GM23338 (cell line): ENCODE results near the gene APOA1. TPM values are rescaled to one million over a fixed set of nuclear protein-coding genes. Genes with fewer than 3 reads are reported as not detected.

Experiments
- ATAC-seq: fragments of 200-7000 bp; cut with Tn5 transposase; 3 replicates; pipeline ENCODE4 v1.9.1; 2020
- DNase-seq: peaks from one replicate; pipeline ENCODE4 v3.0.0-alpha.2; 2015; ENCODE audit warnings: low spot score
- H2AFZ ChIP-seq: fragments of 200-600 bp; sonication (generic); 2 replicates; pipeline ENCODE4 v1.8.0; 2016; ENCODE audit warnings: antibody characterized with exemption, mild to moderate bottlenecking, moderate library complexity
- H3F3A ChIP-seq: fragments of 200-600 bp; sonication (generic); replicated peaks from 2 replicates; pipeline ENCODE4 v1.8.0; 2017; ENCODE audit warnings: antibody characterized with exemption, mixed run types, low read depth
- H3K27ac ChIP-seq: fragments of 200-600 bp; sonication (generic); 2 replicates; pipeline ENCODE4 v1.6.1; 2016; ENCODE audit warnings: low read depth
- H3K27me3 ChIP-seq: fragments of 200-600 bp; sonication (generic); 2 replicates; pipeline ENCODE4 v1.8.0; 2016; ENCODE audit warnings: mild to moderate bottlenecking, mixed run types, moderate library complexity; ENCODE audit not compliant: insufficient read depth
- H3K36me3 ChIP-seq: fragments of 200-600 bp; sonication (generic); 2 replicates; pipeline ENCODE4 v1.8.0; 2016; ENCODE audit warnings: mild to moderate bottlenecking; ENCODE audit not compliant: insufficient read depth
- H3K4me1 ChIP-seq: fragments of 200-600 bp; sonication (generic); 2 replicates; pipeline ENCODE4 v1.8.0; 2016; ENCODE audit warnings: mild to moderate bottlenecking, moderate library complexity; ENCODE audit not compliant: insufficient read depth
- H3K4me2 ChIP-seq: fragments of 200-600 bp; sonication (generic); 2 replicates; pipeline ENCODE4 v1.7.1; 2017; ENCODE audit warnings: mixed run types
- H3K4me3 ChIP-seq: fragments of 200-600 bp; sonication (generic); 2 replicates; pipeline ENCODE4 v1.6.1; 2016; ENCODE audit warnings: mixed run types
- H3K79me2 ChIP-seq: fragments of 200-600 bp; sonication (generic); replicated peaks from 2 replicates; pipeline ENCODE4 v1.8.0; 2017; ENCODE audit warnings: mild to moderate bottlenecking; ENCODE audit not compliant: insufficient read depth
- H3K9me2 ChIP-seq: fragments of 200-600 bp; sonication (generic); 2 replicates; pipeline ENCODE4 v1.8.0; 2017; ENCODE audit not compliant: insufficient read depth
- H4K20me1 ChIP-seq: fragments of 200-600 bp; sonication (generic); replicated peaks from 2 replicates; pipeline ENCODE4 v1.8.0; 2017; ENCODE audit warnings: mild to moderate bottlenecking; ENCODE audit not compliant: insufficient read depth
- H3K27ac Mint-ChIP-seq: 2 replicates; pipeline ENCODE4 v1.8.0; 2020; ENCODE audit warnings: inconsistent platforms, mild to moderate bottlenecking, moderate library complexity, mixed read lengths
- H3K27me3 Mint-ChIP-seq: 3 replicates; pipeline ENCODE4 v1.8.0; 2022; ENCODE audit warnings: low read depth, mild to moderate bottlenecking, moderate library complexity, mixed read lengths, inconsistent platforms; ENCODE audit not compliant: insufficient read depth, poor library complexity
- H3K36me3 Mint-ChIP-seq: 3 replicates; pipeline ENCODE4 v1.8.0; 2021; ENCODE audit warnings: low read depth, mild to moderate bottlenecking, inconsistent platforms, moderate library complexity, mixed read lengths
- H3K4me1 Mint-ChIP-seq: 3 replicates; pipeline ENCODE4 v1.8.0; 2020; ENCODE audit warnings: mild to moderate bottlenecking, inconsistent platforms, mixed read lengths
- H3K4me3 Mint-ChIP-seq: 3 replicates; pipeline ENCODE4 v1.8.0; 2021; ENCODE audit warnings: moderate library complexity, mild to moderate bottlenecking, inconsistent platforms, mixed read lengths
- H3K9me3 Mint-ChIP-seq: 3 replicates; pipeline ENCODE4 v1.8.0; 2020; ENCODE audit warnings: moderate library complexity, mild to moderate bottlenecking, inconsistent platforms, mixed read lengths
- CREB1 ChIP-seq: fragments of 250-450 bp; sonication (Bioruptor Pico); IDR thresholded peaks from 2 replicates; pipeline ENCODE4 v1.5.0; 2020; ENCODE audit warnings: low read depth, mild to moderate bottlenecking, moderate library complexity
- ETS1 ChIP-seq: IDR thresholded peaks from 2 replicates; pipeline ENCODE4 v1.6.1; 2016; ENCODE audit warnings: antibody characterized with exemption
- EZH2 ChIP-seq: fragments of 200-600 bp; sonication (generic); IDR thresholded peaks from one replicate; pipeline ENCODE4 v1.8.0; 2017; ENCODE audit warnings: antibody characterized with exemption, mild to moderate bottlenecking, low read depth; ENCODE audit not compliant: unreplicated experiment
- EZH2phosphoT487 ChIP-seq: fragments of 200-600 bp; sonication (generic); IDR thresholded peaks from one replicate; pipeline ENCODE4 v1.8.1; 2018; ENCODE audit warnings: antibody characterized with exemption; ENCODE audit not compliant: unreplicated experiment
- JUNB ChIP-seq: IDR thresholded peaks from one replicate; pipeline ENCODE4 v1.6.1; 2016; ENCODE audit warnings: antibody characterized with exemption; ENCODE audit not compliant: unreplicated experiment
- NANOG ChIP-seq: IDR thresholded peaks from 2 replicates; pipeline ENCODE4 v1.6.1; 2016; ENCODE audit warnings: antibody characterized with exemption, borderline replicate concordance
- POLR2AphosphoS5 ChIP-seq: IDR thresholded peaks from 2 replicates; pipeline ENCODE4 v1.6.1; 2016; ENCODE audit warnings: antibody characterized with exemption, low read depth
- REST ChIP-seq: IDR thresholded peaks from one replicate; pipeline ENCODE4 v1.6.1; 2018; ENCODE audit warnings: antibody characterized with exemption; ENCODE audit not compliant: unreplicated experiment
- STAT1 ChIP-seq: IDR thresholded peaks from one replicate; pipeline ENCODE4 v1.6.1; 2016; ENCODE audit warnings: antibody characterized with exemption; ENCODE audit not compliant: unreplicated experiment
- ZNF114 ChIP-seq: fragments of 250-450 bp; sonication (Bioruptor Pico); IDR thresholded peaks from 2 replicates; pipeline ENCODE4 v1.5.0; 2020; ENCODE audit warnings: mild to moderate bottlenecking, moderate library complexity
- ZNF331 ChIP-seq: fragments of 250-450 bp; sonication (Bioruptor Pico); IDR thresholded peaks from 2 replicates; pipeline ENCODE4 v1.5.0; 2020; ENCODE audit warnings: low read depth, mild to moderate bottlenecking, moderate library complexity
- ZNF462 ChIP-seq: fragments of 250-450 bp; sonication (Bioruptor Pico); IDR thresholded peaks from 2 replicates; pipeline ENCODE4 v1.5.0; 2020; ENCODE audit warnings: mild to moderate bottlenecking, moderate library complexity
- polyA plus RNA-seq: library from polyadenylated mRNA; unstranded; fragments of >200 nt; fragmentation: Nextera tagmentation; extraction: Ambion mirVana; gene quantifications from 2 replicates; pipeline ENCODE4 v1.2.1, GENCODE V29; 2016
- total RNA-seq: library from RNA; depleted of rRNA; stranded (reverse); fragments of >200 nt; shearing (Covaris generic); gene quantifications from 2 replicates; pipeline ENCODE4 v1.2.3, GENCODE V29; 2014
- TF ChIP-seq, protein P1 (sequence below), 2 experiments: fragments of 200-600 bp in 1 of 2; sonication (generic) in 1 of 2; conservative IDR thresholded peaks; 2 replicates each; pipeline versions ENCODE4 v1.5.1 to v1.6.1; 2016 to 2017; ENCODE audit warnings: antibody characterized with exemption in 2 of 2, low read depth in 2 of 2, mild to moderate bottlenecking in 2 of 2, moderate library complexity in 1 of 2

The APOA1 gene
- total and polyA plus RNA-seq, 2 experiments from 2014 or later = 0.60 TPM; not detected in 1

DNA sequence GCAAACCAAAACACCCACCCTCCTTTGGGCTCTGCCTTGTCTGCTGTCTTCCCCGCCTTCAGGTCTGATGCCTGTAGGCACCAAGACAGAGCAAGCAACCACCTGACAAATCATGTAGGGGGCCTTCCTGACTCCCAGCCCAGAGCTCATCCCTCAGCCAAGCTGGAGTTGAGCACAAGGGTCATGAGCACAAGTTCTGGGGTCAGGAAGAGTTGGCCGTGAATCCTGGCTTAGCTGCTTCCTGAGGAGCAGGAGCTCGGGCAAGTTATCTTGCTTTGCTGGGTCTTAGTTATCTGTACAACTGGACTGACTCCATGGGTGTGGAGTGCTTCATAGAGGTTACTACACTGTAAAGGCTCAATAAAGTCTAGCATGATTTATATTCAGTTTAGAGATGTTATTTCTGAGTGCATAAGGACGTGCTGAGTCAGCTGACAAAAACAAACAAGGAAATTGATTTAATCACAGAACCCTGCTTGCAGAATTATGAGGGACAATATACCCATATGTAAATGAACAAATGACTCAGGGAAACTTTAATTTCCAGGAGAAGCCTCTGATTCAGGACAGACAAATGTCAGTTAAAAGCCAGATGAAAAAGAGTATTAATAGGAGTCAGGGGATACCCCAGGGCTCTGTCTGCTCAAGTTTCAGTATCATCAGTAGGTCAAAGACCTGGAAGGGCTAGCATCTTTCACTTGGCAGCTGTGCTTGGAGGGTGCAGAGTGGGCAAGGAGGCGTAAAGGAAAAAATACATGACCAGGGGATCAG, 15.0 kb upstream of the APOA1 start:
- H3K36me3 Mint-ChIP-seq = peaks cover under 1% of the 10 kb centered on the region; the same call in 1 of the 3 replicates
- Histone ChIP-seq H3K79me2 (no peaks in the 10 kb centered on the region), H2AFZ (no peak overlapping the region), H3K4me3 (no peak overlapping the region), H3K27ac (no peak overlapping the region), H3K4me1 (no peaks in the 10 kb centered on the region), H4K20me1 (no peaks in the 10 kb centered on the region; the same call in 1 of the 2 replicates), H3K27me3 (no peaks in the 10 kb centered on the region), H3K9me2 (no peaks in the 10 kb centered on the region), H3F3A (no peaks in the 10 kb centered on the region), H3K36me3 (0 out of 2 replicates have a peak, but pooled peaks cover 4% of the 10 kb centered on the region), H3K4me2 (no peak overlapping the region)
- DNase-seq (no peak), ATAC-seq (no peak)
- H3K27ac Mint-ChIP-seq = peak overlapping the region; percentile 70
- no peaks in the 10 kb centered on the region; the same call in 2 of the 3 replicates for H3K4me1 Mint-ChIP-seq
- peaks cover 2% of the 10 kb centered on the region for H3K27me3 Mint-ChIP-seq
- no peak overlapping the region for H3K4me3 Mint-ChIP-seq
- H3K9me3 Mint-ChIP-seq = no peaks in the 10 kb centered on the region
- TF ChIP-seq CREB1 (CRISPR knock-in tag) (no peak), ZNF114 (CRISPR knock-in tag) (no peak), REST (no peak), JUNB (no peak), STAT1 (no peak), EZH2 (no peak), EZH2phosphoT487 (no peak), NANOG (no peak), ETS1 (no peak), ZNF331 (no peak), POLR2AphosphoS5 (no peak), ZNF462 (CRISPR knock-in tag) (no peak)
- TF ChIP-seq, protein P1, sequence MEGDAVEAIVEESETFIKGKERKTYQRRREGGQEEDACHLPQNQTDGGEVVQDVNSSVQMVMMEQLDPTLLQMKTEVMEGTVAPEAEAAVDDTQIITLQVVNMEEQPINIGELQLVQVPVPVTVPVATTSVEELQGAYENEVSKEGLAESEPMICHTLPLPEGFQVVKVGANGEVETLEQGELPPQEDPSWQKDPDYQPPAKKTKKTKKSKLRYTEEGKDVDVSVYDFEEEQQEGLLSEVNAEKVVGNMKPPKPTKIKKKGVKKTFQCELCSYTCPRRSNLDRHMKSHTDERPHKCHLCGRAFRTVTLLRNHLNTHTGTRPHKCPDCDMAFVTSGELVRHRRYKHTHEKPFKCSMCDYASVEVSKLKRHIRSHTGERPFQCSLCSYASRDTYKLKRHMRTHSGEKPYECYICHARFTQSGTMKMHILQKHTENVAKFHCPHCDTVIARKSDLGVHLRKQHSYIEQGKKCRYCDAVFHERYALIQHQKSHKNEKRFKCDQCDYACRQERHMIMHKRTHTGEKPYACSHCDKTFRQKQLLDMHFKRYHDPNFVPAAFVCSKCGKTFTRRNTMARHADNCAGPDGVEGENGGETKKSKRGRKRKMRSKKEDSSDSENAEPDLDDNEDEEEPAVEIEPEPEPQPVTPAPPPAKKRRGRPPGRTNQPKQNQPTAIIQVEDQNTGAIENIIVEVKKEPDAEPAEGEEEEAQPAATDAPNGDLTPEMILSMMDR (conservative IDR thresholded peaks at IDR 0.05; ENCODE audit: low read depth in 2 of 2) = no peak
